PC-3 (cell line): ENCODE measurements around the gene KLF16. TPM values are rescaled to one million over a fixed set of nuclear protein-coding genes. Genes with fewer than 3 reads are reported as not detected.

Experiments used
- ATAC-seq: fragments of 200-7000 bp; cut with Tn5 transposase; 2 replicates; pipeline ENCODE4 v1.9.1; 2020; ENCODE audit warnings: mild to moderate bottlenecking, moderate library complexity
- BruUV-seq: library from RNA; stranded (reverse); fragments of 400-500 nt; replicated peaks from 2 replicates; lab custom pipeline; 2021; lab: Mats Ljungman, UMichigan
- CTCF ChIA-PET: fragments of 300-600 bp; sonication (Branson Sonifier 250); formaldehyde crosslinking; loops from one replicate; lab custom pipeline; 2022; ENCODE audit warnings: antibody characterized with exemption; lab: Charles Lee
- POLR2A ChIA-PET: fragments of 300-600 bp; sonication (Branson Sonifier 250); formaldehyde crosslinking; loops from one replicate; lab custom pipeline; 2022; ENCODE audit warnings: antibody characterized with exemption; ENCODE audit not compliant: unreplicated experiment; lab: Charles Lee
- DNase-seq: peaks from one replicate; pipeline ENCODE4 v3.0.0-alpha.2; 2015
- H2AFZ ChIP-seq: fragments of 300-600 bp; sonication (generic); 2 replicates; pipeline ENCODE4 v1.6.0; 2016; ENCODE audit warnings: antibody characterized with exemption, low read length
- H3F3A ChIP-seq: fragments of 300-600 bp; sonication (generic); one replicate; pipeline ENCODE4 v1.6.0; 2017; ENCODE audit warnings: antibody characterized with exemption, low read length, control low read depth, mild to moderate bottlenecking; ENCODE audit not compliant: unreplicated experiment
- H3K27ac ChIP-seq: fragments of 300-600 bp; sonication (generic); 2 replicates; pipeline ENCODE4 v1.5.1; 2016; ENCODE audit warnings: mild to moderate bottlenecking, low read length
- H3K27me3 ChIP-seq: fragments of 300-600 bp; sonication (generic); 2 replicates; pipeline ENCODE4 v1.6.1; 2016; ENCODE audit warnings: low read length, mixed read lengths
- H3K36me3 ChIP-seq: fragments of 300-600 bp; sonication (generic); 2 replicates; pipeline ENCODE4 v1.6.1; 2016; ENCODE audit warnings: low read depth, mixed run types, low read length, mixed read lengths
- H3K4me1 ChIP-seq: fragments of 300-600 bp; sonication (generic); 2 replicates; pipeline ENCODE4 v1.5.1; 2016; ENCODE audit warnings: low read length; ENCODE audit not compliant: insufficient read depth
- H3K4me2 ChIP-seq: fragments of 300-600 bp; sonication (generic); 2 replicates; pipeline ENCODE4 v1.6.0; 2016; ENCODE audit warnings: low read length
- H3K4me3 ChIP-seq: fragments of 300-600 bp; sonication (generic); 2 replicates; pipeline ENCODE4 v1.5.1; 2016; ENCODE audit warnings: mild to moderate bottlenecking, low read length, mixed read lengths
- H3K79me2 ChIP-seq: fragments of 300-600 bp; sonication (generic); 2 replicates; pipeline ENCODE4 v1.6.1; 2017; ENCODE audit warnings: low read length, mixed read lengths
- H3K9ac ChIP-seq: fragments of 300-600 bp; sonication (generic); 2 replicates; pipeline ENCODE4 v1.6.0; 2016; ENCODE audit warnings: mild to moderate bottlenecking, low read length
- H3K9me2 ChIP-seq: fragments of 300-600 bp; sonication (generic); replicated peaks from 2 replicates; pipeline ENCODE4 v1.6.1; 2016; ENCODE audit warnings: mixed run types, low read length, mixed read lengths
- H3K9me3 ChIP-seq: fragments of 300-600 bp; sonication (generic); 2 replicates; pipeline ENCODE4 v1.6.1; 2016; ENCODE audit warnings: low read length, mixed read lengths
- H4K20me1 ChIP-seq: fragments of 300-600 bp; sonication (generic); 2 replicates; pipeline ENCODE4 v1.6.1; 2016; ENCODE audit warnings: low read length, mixed read lengths
- CTCF ChIP-seq: fragments of 300-600 bp; sonication (generic); conservative IDR thresholded peaks from 2 replicates; pipeline ENCODE4 v1.5.1; 2017; ENCODE audit warnings: antibody characterized with exemption, low read depth, mild to moderate bottlenecking, low read length
- EZH2 ChIP-seq: fragments of 300-600 bp; sonication (generic); IDR thresholded peaks from one replicate; pipeline ENCODE4 v1.6.1; 2017; ENCODE audit warnings: antibody characterized with exemption, mild to moderate bottlenecking, low read length; ENCODE audit not compliant: unreplicated experiment
- EZH2phosphoT487 ChIP-seq: fragments of 300-600 bp; sonication (generic); IDR thresholded peaks from 2 replicates; pipeline ENCODE4 v1.6.1; 2018; ENCODE audit warnings: mild to moderate bottlenecking, antibody characterized with exemption, low read length, borderline replicate concordance
- intact Hi-C: fragments of 100-400 bp; cut with micrococcal nuclease; formaldehyde crosslinking; loops from 2 replicates; pipeline ENCODE4 v1.9.0; 2023
- total RNA-seq: library from RNA; depleted of rRNA; stranded (reverse); fragments of >200 nt; gene quantifications from 2 replicates; pipeline ENCODE4 v1.2.3, GENCODE V29; 2014

KLF16 gene
- total RNA-seq, 1 experiment from 2014 or later: 15.1 TPM

GRCh38 chr19:1847348-1847683, 16.1 kb downstream of the KLF16 start:
- ChIA-PET POLR2A (no interaction called here), CTCF (no interaction called here)
- TSS peak; percentile 63 for BruUV-seq

DNA sequence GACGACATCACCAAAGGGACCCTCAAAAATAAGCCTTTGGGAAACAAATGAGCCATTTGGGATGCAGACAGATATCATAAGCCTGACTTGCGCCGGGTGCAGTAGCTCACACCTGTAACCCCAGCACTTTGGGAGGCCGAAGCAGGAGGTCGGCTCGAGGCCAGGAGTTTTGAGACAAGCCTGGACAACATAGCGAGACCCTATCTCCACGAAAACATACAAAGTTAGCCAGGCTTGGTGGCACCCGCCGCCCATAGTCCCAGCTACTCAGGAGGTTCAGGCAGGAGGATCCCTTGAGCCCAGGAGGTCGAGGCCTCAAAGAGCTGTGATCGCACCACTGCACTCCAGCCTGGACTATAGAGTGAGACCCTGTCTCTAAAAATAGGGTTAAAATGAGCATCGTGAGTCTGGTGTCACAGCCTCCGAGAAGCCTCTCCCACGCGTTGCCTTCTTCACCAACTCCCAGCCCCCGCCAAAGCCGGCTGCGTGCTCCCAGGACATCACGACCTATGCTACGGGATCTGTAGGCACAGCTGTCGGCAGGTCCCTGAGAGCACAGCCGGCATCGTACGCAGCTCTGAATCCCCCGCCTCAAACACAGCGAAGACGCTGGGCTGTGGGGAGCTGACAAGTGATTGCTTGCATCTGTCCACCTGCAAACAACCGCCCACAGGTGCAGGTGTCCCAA, 16.7 kb downstream of the KLF16 start:
- Histone ChIP-seq H3K9ac (peak overlapping the region; percentile 98; the same call in 1 of the 2 replicates), H3K36me3 (no peaks in the 10 kb centered on the region), H4K20me1 (peaks cover 12% of the 10 kb centered on the region; the same call in 1 of the 2 replicates), H3K9me3 (no peaks in the 10 kb centered on the region), H3F3A (no peaks in the 10 kb centered on the region), H3K27me3 (no peaks in the 10 kb centered on the region), H3K4me3 (peak overlapping the region; percentile 86), H3K4me1 (peaks cover 8% of the 10 kb centered on the region), H3K27ac (no peak overlapping the region), H3K9me2 (no peaks in the 10 kb centered on the region), H3K79me2 (peaks cover 63% of the 10 kb centered on the region), H2AFZ (no peak overlapping the region), H3K4me2 (peak overlapping the region; percentile 85)
- ChIA-PET CTCF (no interaction called here), POLR2A (no interaction called here)
- ATAC-seq (no peak), DNase-seq (no peak)
- BruUV-seq: no TSS peak
- intact Hi-C loops: no loop called here
- no peak for TF ChIP-seq EZH2phosphoT487
- TF ChIP-seq CTCF: no peak
- no peak for TF ChIP-seq EZH2

More at GRCh38 chr19:1847348-1847683, 16.1 kb downstream of the KLF16 start:
- Histone ChIP-seq H3K4me1 (peaks cover 8% of the 10 kb centered on the region), H3F3A (no peaks in the 10 kb centered on the region), H3K27ac (peak overlapping the region; percentile 92; the same call in 1 of the 2 replicates), H3K79me2 (peaks cover 58% of the 10 kb centered on the region), H3K36me3 (no peaks in the 10 kb centered on the region), H3K9me3 (no peaks in the 10 kb centered on the region), H3K27me3 (no peaks in the 10 kb centered on the region), H3K4me2 (peak overlapping the region; percentile 85), H3K9me2 (no peaks in the 10 kb centered on the region), H4K20me1 (peaks cover 12% of the 10 kb centered on the region; the same call in 1 of the 2 replicates), H3K9ac (peak overlapping the region; percentile 98), H2AFZ (no peak overlapping the region), H3K4me3 (peak overlapping the region; percentile 86)
- DNase-seq (no peak), ATAC-seq (no peak)
- intact Hi-C loops: no loop called here
- TF ChIP-seq CTCF (no peak), EZH2phosphoT487 (no peak), EZH2 (no peak)

GRCh38 chr19:1845642-1846041, 17.7 kb downstream of the KLF16 start:
- peaks cover 12% of the 10 kb centered on the region; the same call in 1 of the 2 replicates for H4K20me1 ChIP-seq
- DNase-seq (no peak), ATAC-seq (no peak)
- POLR2A ChIA-PET: no interaction called here
- H3K27ac ChIP-seq: no peak overlapping the region
- H3F3A ChIP-seq: no peaks in the 10 kb centered on the region
- CTCF ChIA-PET: no interaction called here
- intact Hi-C loops: no loop called here
- no peaks in the 10 kb centered on the region for H3K27me3 ChIP-seq
- no peaks in the 10 kb centered on the region for H3K9me3 ChIP-seq
- H3K9me2 ChIP-seq: no peaks in the 10 kb centered on the region
- BruUV-seq: no TSS peak
- peaks cover 74% of the 10 kb centered on the region for H3K79me2 ChIP-seq
- no peak overlapping the region for H3K4me3 ChIP-seq
- no peak overlapping the region for H3K4me2 ChIP-seq
- H3K9ac ChIP-seq: no peak overlapping the region
- TF ChIP-seq EZH2phosphoT487 (no peak), CTCF (no peak), EZH2 (no peak)
- no peak overlapping the region for H2AFZ ChIP-seq
- peaks cover 8% of the 10 kb centered on the region for H3K4me1 ChIP-seq
- no peaks in the 10 kb centered on the region for H3K36me3 ChIP-seq
